GM12878 (cell line): ENCODE results near the gene CST2. TPM values are rescaled to one million over a fixed set of nuclear protein-coding genes. Genes with fewer than 3 reads are reported as not detected.

Experiments used
- E4F1 ChIP-seq: fragments of 450-650 bp; IDR thresholded peaks from 2 replicates; pipeline ENCODE4 v1.6.1; 2018; ENCODE audit warnings: borderline replicate concordance, mild to moderate bottlenecking; ENCODE audit not compliant: partially characterized antibody
- IRF5 ChIP-seq: fragments of 450-650 bp; IDR thresholded peaks from 2 replicates; pipeline ENCODE4 v1.6.1; 2017; ENCODE audit warnings: borderline replicate concordance
- JUNB ChIP-seq: IDR thresholded peaks from 2 replicates; pipeline ENCODE4 v1.6.1; 2016; ENCODE audit warnings: antibody characterized with exemption, mild to moderate bottlenecking
- REST ChIP-seq: IDR thresholded peaks from 2 replicates; pipeline ENCODE4 v1.6.1; 2012; ENCODE audit warnings: mild to moderate bottlenecking, low read depth, low read length
- ZBTB4 ChIP-seq: fragments of 450-650 bp; formaldehyde crosslinking; IDR thresholded peaks from 2 replicates; pipeline ENCODE4 v1.4.0; 2022; ENCODE audit warnings: mild to moderate bottlenecking, moderate library complexity
- ZNF687 ChIP-seq: fragments of 450-650 bp; IDR thresholded peaks from 2 replicates; pipeline ENCODE4 v1.6.1; 2017; ENCODE audit warnings: mild to moderate bottlenecking, moderate library complexity
- polyA plus RNA-seq, 11 experiments: library from polyadenylated mRNA; depleted of rRNA in 4 of 11; unstranded in 6 of 11; stranded (reverse) in 5 of 11; fragments of >200 nt; fragmentation: Nextera tagmentation in 4 of 11; fragmentation: Illumina TruSeq in 1 of 11; extraction: Ambion mirVana in 4 of 11; extraction: Trizol in 1 of 11; gene quantifications; 1 replicate in 1 of 11; 2 replicates in 10 of 11; pipeline versions ENCODE4 v1.2.1 to v1.2.3, GENCODE V29; 2011 to 2016; ENCODE audit warnings: inconsistent platforms in 2 of 11, missing spikeins in 2 of 11, low read depth in 1 of 11
- total RNA-seq, 4 experiments: library from RNA; depleted of rRNA in 3 of 4; stranded (reverse); fragments of >200 nt in 3 of 4; fragmentation: Illumina TruSeq in 1 of 4; extraction: Trizol in 1 of 4; gene quantifications; 2 replicates each; pipeline versions ENCODE4 v1.2.1 to v1.2.3, GENCODE V29; 2013 to 2021

CST2 gene
- total and polyA plus RNA-seq, 10 of the 15 experiments (the other 5 are each of a cell fraction or from before 2014, with no cell fraction given) = not detected

- TF ChIP-seq REST = no peak
- no peak for TF ChIP-seq E4F1
- no peak for TF ChIP-seq JUNB
- TF ChIP-seq ZNF687 = no peak
- TF ChIP-seq IRF5 = no peak
- no peak for TF ChIP-seq ZBTB4 (CRISPR knock-in tag)
Measured at GRCh38 chr20:23867152-23867776, 40.7 kb upstream of the CST2 start (continued).
